ENCODE measurements around the gene IFI27L2. TPM values are rescaled to one million over a fixed set of nuclear protein-coding genes. Genes with fewer than 3 reads are reported as not detected.

The IFI27L2 gene
- total RNA-seq, 6 experiments from 2014 or later, result 1.8 to 7.9 (median 4.1) TPM; not detected in 1

DNA sequence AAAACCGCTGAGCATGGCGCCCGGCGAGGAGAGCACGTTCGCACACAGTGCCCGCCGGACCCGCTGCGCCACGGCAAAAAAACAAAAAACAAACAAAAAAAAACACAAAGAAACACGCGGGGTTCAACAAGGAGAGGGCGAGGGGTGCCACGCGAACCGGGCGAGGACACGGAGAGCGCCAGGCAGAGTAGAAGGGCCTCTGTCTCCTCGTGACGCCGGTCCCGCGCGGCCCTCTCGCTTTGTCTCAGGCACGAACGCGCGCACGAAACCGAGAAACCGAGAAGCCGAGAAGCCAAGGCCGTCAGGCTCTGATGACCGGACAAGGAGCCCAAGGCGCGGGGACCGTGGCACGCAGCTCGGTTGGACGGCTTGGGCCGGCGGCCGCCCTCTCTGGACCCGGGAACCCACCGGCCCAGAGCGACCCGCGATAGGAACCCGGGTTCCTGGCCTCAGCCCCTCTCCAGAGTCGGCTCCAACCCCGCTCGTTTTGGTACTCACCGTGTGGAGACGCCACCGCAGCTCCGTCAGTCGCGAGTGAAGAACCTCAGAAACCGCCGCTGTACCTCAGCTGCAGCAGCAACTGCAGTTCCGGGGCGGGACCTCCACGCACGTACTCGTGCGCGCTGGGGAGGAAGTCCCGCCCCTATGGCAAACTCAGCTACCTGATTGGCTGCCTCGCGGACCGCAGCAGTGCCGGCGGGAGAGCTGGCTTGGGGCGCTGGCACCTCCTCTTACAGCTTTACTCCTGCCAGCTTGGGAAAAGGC, 48.6 kb downstream of the IFI27L2 start, which contains the start of the genes DDX24 and IFI27L1:
Gene DDX24, minus strand, starts transcription at position 582 of the 765 bp plus-strand sequence. CDS start 1,460 bp downstream, outside the sequence.
Gene IFI27L1, plus strand, starts transcription at position 690 of the 765 bp plus-strand sequence. CDS start 15,628 bp downstream, outside the sequence.
- WGBS (ENCODE audit: insufficient coverage, low coverage, low lambda C conversion rate, missing lambda C conversion rate), result under 1% methylated on average over 25 of the region's 77 CpGs
- peak within 1 kb of the TSS; percentile 86 to 92 (median 89) for H3K27ac ChIP-seq
- peaks cover 0 to 39% (median 4%) of the 10 kb centered on the region in 4 donors for H3K4me1 ChIP-seq
- peak; percentile 97 to 98 (median 98) for DNase-seq
- H3K27me3 ChIP-seq, result no peaks in the 10 kb centered on the region
- ATAC-seq, result peak; percentile 100
- TF ChIP-seq, protein P1, sequence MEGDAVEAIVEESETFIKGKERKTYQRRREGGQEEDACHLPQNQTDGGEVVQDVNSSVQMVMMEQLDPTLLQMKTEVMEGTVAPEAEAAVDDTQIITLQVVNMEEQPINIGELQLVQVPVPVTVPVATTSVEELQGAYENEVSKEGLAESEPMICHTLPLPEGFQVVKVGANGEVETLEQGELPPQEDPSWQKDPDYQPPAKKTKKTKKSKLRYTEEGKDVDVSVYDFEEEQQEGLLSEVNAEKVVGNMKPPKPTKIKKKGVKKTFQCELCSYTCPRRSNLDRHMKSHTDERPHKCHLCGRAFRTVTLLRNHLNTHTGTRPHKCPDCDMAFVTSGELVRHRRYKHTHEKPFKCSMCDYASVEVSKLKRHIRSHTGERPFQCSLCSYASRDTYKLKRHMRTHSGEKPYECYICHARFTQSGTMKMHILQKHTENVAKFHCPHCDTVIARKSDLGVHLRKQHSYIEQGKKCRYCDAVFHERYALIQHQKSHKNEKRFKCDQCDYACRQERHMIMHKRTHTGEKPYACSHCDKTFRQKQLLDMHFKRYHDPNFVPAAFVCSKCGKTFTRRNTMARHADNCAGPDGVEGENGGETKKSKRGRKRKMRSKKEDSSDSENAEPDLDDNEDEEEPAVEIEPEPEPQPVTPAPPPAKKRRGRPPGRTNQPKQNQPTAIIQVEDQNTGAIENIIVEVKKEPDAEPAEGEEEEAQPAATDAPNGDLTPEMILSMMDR (IDR thresholded peaks at IDR 0.05), result no peak
- TF ChIP-seq POLR2A (IDR thresholded peaks at IDR 0.05), result peak; percentile 96
- peaks cover 0 to 19% (median 3%) of the 10 kb centered on the region in 4 donors for H3K36me3 ChIP-seq
- intact Hi-C loops (cut with DNase I), result no loop called here
- H3K4me3 ChIP-seq, result peak within 1 kb of the TSS; percentile 81 to 96 (median 92)
- no peaks in the 10 kb centered on the region for H3K9me3 ChIP-seq

DNA sequence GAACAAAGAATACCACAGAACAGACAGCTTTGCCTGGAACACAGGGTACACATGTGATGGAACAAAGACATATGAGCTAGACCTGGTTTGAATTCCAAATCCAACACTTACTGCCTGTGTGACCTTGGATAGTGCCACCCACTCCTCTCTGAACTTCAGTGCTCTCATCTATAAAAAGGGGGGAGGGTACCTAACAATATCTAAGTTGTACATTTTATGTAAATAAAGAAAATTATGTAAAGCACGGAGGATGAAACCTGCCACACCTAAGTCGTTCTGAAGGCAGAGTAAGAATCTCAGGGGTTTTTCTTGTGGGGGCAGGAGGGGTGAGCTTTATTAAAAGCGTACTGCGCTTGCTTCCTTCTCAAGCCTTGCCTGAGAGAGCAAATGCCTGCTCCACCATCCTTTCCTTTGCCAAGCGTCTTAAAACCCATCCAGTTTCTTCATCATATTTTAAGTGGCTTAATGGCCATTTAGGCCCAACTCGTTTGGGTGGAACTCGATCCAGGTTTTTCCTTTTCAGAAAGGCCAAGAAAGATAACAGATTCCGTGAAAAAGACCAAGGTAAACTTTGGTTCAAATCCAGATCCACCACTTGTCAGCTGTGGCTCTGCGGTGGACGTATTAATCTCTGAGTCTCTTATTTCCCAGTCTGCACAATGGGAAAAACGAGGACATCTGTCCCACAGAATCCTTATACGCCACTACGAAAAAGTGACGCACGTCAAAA, 49.3 kb downstream of the IFI27L2 start:
- no peaks in the 10 kb centered on the region for H3K27me3 ChIP-seq
- H3K36me3 ChIP-seq, result peaks cover 0 to 19% (median 3%) of the 10 kb centered on the region in 4 donors
- ATAC-seq, result no peak
- DNase-seq, result no peak
- peak overlapping the region; percentile 81 to 96 (median 92) for H3K4me3 ChIP-seq
- no peak for TF ChIP-seq POLR2A (IDR thresholded peaks at IDR 0.05)
- TF ChIP-seq, protein P1 (IDR thresholded peaks at IDR 0.05), result no peak
- H3K27ac ChIP-seq, result peak overlapping the region; percentile 86 to 92 (median 89)
- WGBS (ENCODE audit: insufficient coverage, low coverage, low lambda C conversion rate, missing lambda C conversion rate), result 2% methylated on average over 15 of the region's 15 CpGs
- intact Hi-C loops (cut with DNase I), result no loop called here
- H3K9me3 ChIP-seq, result no peaks in the 10 kb centered on the region
- H3K4me1 ChIP-seq, result peaks cover 0 to 45% (median 4%) of the 10 kb centered on the region in 4 donors

DNA sequence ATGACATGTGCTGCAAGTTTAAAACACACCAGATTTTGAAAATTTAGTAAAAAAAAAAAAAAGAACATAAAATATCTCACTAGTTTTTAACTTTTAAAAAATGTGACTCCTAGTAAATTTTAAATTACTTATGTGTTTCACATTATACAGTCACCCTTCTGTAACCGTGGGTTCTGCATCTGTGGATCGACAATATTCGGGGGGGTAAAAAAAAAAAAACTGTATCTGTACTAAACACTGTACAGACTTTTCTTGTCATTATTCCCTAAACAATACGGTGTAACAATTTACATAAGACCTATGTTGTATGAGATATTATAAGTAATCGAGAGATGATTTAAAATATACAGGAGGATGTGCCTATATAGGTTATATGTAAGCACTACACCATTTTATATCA, 51.6 kb downstream of the IFI27L2 start:
- Histone ChIP-seq H3K27me3 (no peaks in the 10 kb centered on the region), H3K9me3 (peaks cover 0 to 7% (median 0%) of the 10 kb centered on the region in 4 donors), H3K4me3 (no peak overlapping the region), H3K4me1 (peaks cover 0 to 45% (median 4%) of the 10 kb centered on the region in 4 donors), H3K27ac (no peak overlapping the region), H3K36me3 (peaks cover 0 to 19% (median 3%) of the 10 kb centered on the region in 4 donors)
- DNase-seq, result no peak
- no peak for ATAC-seq
- no peak for TF ChIP-seq POLR2A (IDR thresholded peaks at IDR 0.05)
- TF ChIP-seq, protein P1 (IDR thresholded peaks at IDR 0.05), result no peak
- 87% methylated on average over 5 of the region's 5 CpGs for WGBS (ENCODE audit: insufficient coverage, low coverage, low lambda C conversion rate, missing lambda C conversion rate)
- intact Hi-C loops (cut with DNase I), result no loop called here

Other genes with a start within 250 kb of the IFI27L2 start
- gene FAM181A, start 202.3 kb downstream of the IFI27L2 start, total RNA-seq, result not detected
- under 1 TPM; 0.20 to 0.59 (median 0.28) TPM for gene ASB2, start 153.0 kb downstream of the IFI27L2 start, total RNA-seq
- gene CCDC197, start 132.3 kb downstream of the IFI27L2 start, total RNA-seq, result not detected
- 1 to 10 TPM in 2 of 6 experiments, under 1 TPM in 4; 0.59 to 3.7 (median 0.85) TPM for gene OTUB2, start 103.3 kb downstream of the IFI27L2 start, total RNA-seq
- gene DDX24, start 48.4 kb downstream of the IFI27L2 start, total RNA-seq, result 10 to 100 TPM; 47.8 to 74.0 (median 63.6) TPM
- gene IFI27L1, start 48.3 kb downstream of the IFI27L2 start, total RNA-seq, result 1 to 10 TPM; 2.6 to 8.2 (median 5.3) TPM
- 10 to 100 TPM; 10.0 to 32.5 (median 16.9) TPM for gene IFI27, start 18.9 kb downstream of the IFI27L2 start, total RNA-seq
- 1 to 10 TPM in 3 of 6 experiments, under 1 TPM in 3; 0.26 to 4.1 (median 1.2) TPM for gene PPP4R4, start 44.7 kb upstream of the IFI27L2 start, total RNA-seq
- gene SERPINA10, start 163.7 kb upstream of the IFI27L2 start, total RNA-seq, result 100 to 1,000 TPM; 114 to 400 (median 239) TPM
- 100 to 1,000 TPM; 185 to 407 (median 236) TPM for gene SERPINA6, start 193.7 kb upstream of the IFI27L2 start, total RNA-seq
- not detected for gene SERPINA2, start 237.1 kb upstream of the IFI27L2 start, total RNA-seq